ENCODE data around the gene TAS2R3. TPM values are rescaled to one million over a fixed set of nuclear protein-coding genes. Genes with fewer than 3 reads are reported as not detected.

The TAS2R3 gene
- polyA plus RNA-seq, 4 donors = 0.10 to 0.24 TPM; not detected in 2

Other genes starting within 250 kb of the TAS2R3 start
- gene AGK, start 212.7 kb upstream of the TAS2R3 start, polyA plus RNA-seq = 10 to 100 TPM in 2 of 4 donors, 1 to 10 TPM in 2; 3.2 to 23.3 (median 7.3) TPM
- gene DENND11, start 61.9 kb upstream of the TAS2R3 start, polyA plus RNA-seq = 10 to 100 TPM in 1 of 4 donors, 1 to 10 TPM in 3; 3.8 to 54.6 (median 7.1) TPM
- 1 to 10 TPM in 1 of 4 donors, not detected in 3; 2.1 TPM for gene WEE2, start 55.7 kb upstream of the TAS2R3 start, polyA plus RNA-seq
- gene SSBP1, start 25.7 kb upstream of the TAS2R3 start, polyA plus RNA-seq = 100 to 1,000 TPM; 131 to 221 (median 151) TPM
- 1 to 10 TPM in 1 of 4 donors, under 1 TPM in 2, not detected in 1; 0.15 to 2.3 (median 0.22) TPM for gene TAS2R4, start 12.6 kb downstream of the TAS2R3 start, polyA plus RNA-seq
- 1 to 10 TPM in 1 of 4 donors, under 1 TPM in 1, not detected in 2; 0.40 to 4.9 TPM for gene TAS2R5, start 26.1 kb downstream of the TAS2R3 start, polyA plus RNA-seq
- gene PRSS37, start 77.4 kb downstream of the TAS2R3 start, polyA plus RNA-seq = under 1 TPM in 1 of 4 donors, not detected in 3; 0.38 TPM
- not detected for gene OR9A4, start 152.3 kb downstream of the TAS2R3 start, polyA plus RNA-seq
- gene CLEC5A, start 182.9 kb downstream of the TAS2R3 start, polyA plus RNA-seq = under 1 TPM in 2 of 4 donors, not detected in 2; 0.01 to 0.09 TPM
- under 1 TPM in 1 of 4 donors, not detected in 3; 0.21 TPM for gene TAS2R38, start 209.7 kb downstream of the TAS2R3 start, polyA plus RNA-seq
- gene MGAM, start 231.8 kb downstream of the TAS2R3 start, polyA plus RNA-seq = 100 to 1,000 TPM in 1 of 4 donors, 10 to 100 TPM in 2, 1 to 10 TPM in 1; 4.9 to 118 (median 51.1) TPM